ENCODE data around the gene NHS.

Gene NHS

GRCh38 chrX:17374619-17375366 lies at the start of gene NHS:
Gene NHS (plus strand): TSS chrX:17375200. CDS start chrX:17375758, 558 bp downstream.
- DNase-seq: no peak

GRCh38 chrX:17328837-17329236 lies 46.2 kb upstream of the NHS start:
- no peak for DNase-seq

GRCh38 chrX:17336377-17336776 lies 38.6 kb upstream of the NHS start:
- no peak for DNase-seq

GRCh38 chrX:17355976-17356375 lies 19.0 kb upstream of the NHS start:
- no peak for DNase-seq

- DNase-seq: no peak
Observed at GRCh38 chrX:17359500-17359899, 15.5 kb upstream of the NHS start.

GRCh38 chrX:17361620-17362019 lies 13.4 kb upstream of the NHS start:
- no peak for DNase-seq

GRCh38 chrX:17368002-17368401 lies 7.0 kb upstream of the NHS start:
- DNase-seq: no peak

- no peak for DNase-seq
Observed at GRCh38 chrX:17369309-17369708, 5.7 kb upstream of the NHS start.

- no peak for DNase-seq
Observed at GRCh38 chrX:17370191-17370590, 4.8 kb upstream of the NHS start.

- DNase-seq: no peak
Observed at GRCh38 chrX:17372052-17372451, 2.9 kb upstream of the NHS start.

- no peak for DNase-seq
Observed at GRCh38 chrX:17373337-17373736, 1.7 kb upstream of the NHS start.

- DNase-seq: no peak
Observed at GRCh38 chrX:17375367-17375636, 302 bp downstream of the NHS start.

- no peak for DNase-seq
Observed at GRCh38 chrX:17375637-17376430, 834 bp downstream of the NHS start.

- DNase-seq: no peak
Observed at GRCh38 chrX:17376431-17377077, 1.6 kb downstream of the NHS start.

- no peak for DNase-seq
Observed at GRCh38 chrX:17377091-17377717, 2.2 kb downstream of the NHS start.

GRCh38 chrX:17377795-17378194 lies 2.8 kb downstream of the NHS start:
- DNase-seq: no peak

- DNase-seq: no peak
Observed at GRCh38 chrX:17380221-17380620, 5.2 kb downstream of the NHS start.

- DNase-seq: no peak
Observed at GRCh38 chrX:17390419-17390850, 15.4 kb downstream of the NHS start.

GRCh38 chrX:17395154-17395553 lies 20.2 kb downstream of the NHS start:
- DNase-seq: no peak

- no peak for DNase-seq
Observed at GRCh38 chrX:17397074-17397473, 22.1 kb downstream of the NHS start.

GRCh38 chrX:17403189-17403691 lies 28.2 kb downstream of the NHS start:
- DNase-seq: no peak

- no peak for DNase-seq
Observed at GRCh38 chrX:17403972-17404371, 29.0 kb downstream of the NHS start.

- DNase-seq: no peak
Observed at GRCh38 chrX:17405225-17405969, 30.4 kb downstream of the NHS start.
